Endodermal cell (in vitro differentiated cells): ENCODE measurements around the gene TYROBP. TPM values are rescaled to one million over a fixed set of nuclear protein-coding genes. Genes with fewer than 3 reads are reported as not detected.
A peak's percentile ranks its signal among the peaks of the same experiment; 100 is the strongest.

Source experiments
- DNase-seq: peaks from one replicate; pipeline ENCODE4 v3.0.0-alpha.2; 2017
- H3K27ac ChIP-seq: 2 replicates; pipeline ENCODE4 v1.5.1; 2013; ENCODE audit warnings: mild to moderate bottlenecking, low read depth, low read length, moderate library complexity
- H3K27me3 ChIP-seq: 2 replicates; pipeline ENCODE4 v1.6.1; 2013; ENCODE audit warnings: mild to moderate bottlenecking, low read length, moderate library complexity; ENCODE audit not compliant: insufficient read depth, control insufficient read depth, poor library complexity, severe bottlenecking
- H3K36me3 ChIP-seq: 2 replicates; pipeline ENCODE4 v1.7.0; 2013; ENCODE audit warnings: mild to moderate bottlenecking, low read length, moderate library complexity; ENCODE audit not compliant: control insufficient read depth, insufficient read depth
- H3K4me1 ChIP-seq: one replicate; pipeline ENCODE4 v1.7.0; 2013; ENCODE audit warnings: low read length; ENCODE audit not compliant: control insufficient read depth, insufficient read depth
- H3K4me3 ChIP-seq: 2 replicates; pipeline ENCODE4 v1.5.1; 2013; ENCODE audit warnings: mild to moderate bottlenecking, low read length, moderate library complexity
- H3K9ac ChIP-seq: 2 replicates; pipeline ENCODE4 v1.6.1; 2013; ENCODE audit warnings: mild to moderate bottlenecking, low read length, moderate library complexity; ENCODE audit not compliant: poor library complexity, severe bottlenecking; ENCODE audit errors: extremely low read depth
- H3K9me3 ChIP-seq: 2 replicates; pipeline ENCODE4 v1.6.1; 2013; ENCODE audit warnings: mild to moderate bottlenecking, low read length, moderate library complexity; ENCODE audit not compliant: control insufficient read depth
- H3K27ac Mint-ChIP-seq: 2 replicates; pipeline ENCODE4 v1.8.0; 2020; ENCODE audit warnings: mixed read lengths
- H3K27me3 Mint-ChIP-seq: 2 replicates; pipeline ENCODE4 v1.8.0; 2021; ENCODE audit warnings: mild to moderate bottlenecking, mixed read lengths; ENCODE audit not compliant: insufficient read depth
- H3K36me3 Mint-ChIP-seq: 2 replicates; pipeline ENCODE4 v1.8.0; 2020; ENCODE audit warnings: low read depth, mixed read lengths
- H3K4me1 Mint-ChIP-seq: 2 replicates; pipeline ENCODE4 v1.8.0; 2020; ENCODE audit warnings: mixed read lengths
- H3K4me3 Mint-ChIP-seq: 2 replicates; pipeline ENCODE4 v1.8.0; 2020; ENCODE audit warnings: mild to moderate bottlenecking, moderate library complexity, mixed read lengths
- H3K9me3 Mint-ChIP-seq: 2 replicates; pipeline ENCODE4 v1.8.0; 2020; ENCODE audit warnings: mild to moderate bottlenecking, mixed read lengths
- CTCF ChIP-seq: fragments of 200-600 bp; sonication (generic); conservative IDR thresholded peaks from 2 replicates; pipeline ENCODE4 v1.5.0; 2021; ENCODE audit warnings: antibody characterized with exemption, mild to moderate bottlenecking
- WGBS, 2 experiments: methylation state at CpG; one replicate each; pipeline versions ENCODE4 v1.1.5 to v1.1.7; 2013; ENCODE audit warnings: missing lambda C conversion rate in 2 of 2, mixed read lengths in 1 of 2; ENCODE audit not compliant: insufficient coverage in 1 of 2, insufficient read length in 1 of 2; 5-methylcytosine and 5-hydroxymethylcytosine counted together
- total RNA-seq, 2 donors: library from RNA; stranded (reverse); fragmentation: NEBNext Ultra II Directional in 1 of 2; extraction: Animal tissue kit (Norgen Biotek cat#: 25700) in 1 of 2; gene quantifications; 2 replicates in 1 of 2; 3 replicates in 1 of 2; pipeline ENCODE4 v1.2.1, GENCODE V29; 2021

TYROBP gene
- total RNA-seq, 2 donors from 2014 or later = not detected

GRCh38 chr19:35903550-35904179 lies 4.4 kb downstream of the TYROBP start:
- H3K4me3 ChIP-seq = peak overlapping the region; percentile 60
- Mint-ChIP-seq H3K27me3 (peaks cover 14% of the 10 kb centered on the region), H3K27ac (peak overlapping the region; percentile 71), H3K4me3 (peak overlapping the region; percentile 68), H3K36me3 (peaks cover 1% of the 10 kb centered on the region), H3K4me1 (peaks cover 23% of the 10 kb centered on the region), H3K9me3 (no peaks in the 10 kb centered on the region)
- no peak overlapping the region for H3K9ac ChIP-seq
- H3K4me1 ChIP-seq = peaks cover 6% of the 10 kb centered on the region
- H3K27me3 ChIP-seq = no peaks in the 10 kb centered on the region
- WGBS, 2 experiments = 9 to 13% methylated on average over 14 to 24 of the region's 24 CpGs
- H3K27ac ChIP-seq = no peak overlapping the region
- no peak for TF ChIP-seq CTCF
- DNase-seq = peak; percentile 92
- H3K9me3 ChIP-seq = no peaks in the 10 kb centered on the region
- H3K36me3 ChIP-seq = no peaks in the 10 kb centered on the region

GRCh38 chr19:35902870-35903475 lies 5.1 kb downstream of the TYROBP start:
- Mint-ChIP-seq H3K9me3 (no peaks in the 10 kb centered on the region), H3K27me3 (peaks cover 14% of the 10 kb centered on the region), H3K27ac (peak overlapping the region; percentile 71), H3K36me3 (peaks cover 5% of the 10 kb centered on the region), H3K4me1 (peaks cover 24% of the 10 kb centered on the region), H3K4me3 (peak overlapping the region; percentile 68)
- WGBS, 2 experiments = 79 to 85% methylated on average over 10 of the region's 10 CpGs
- no peak for TF ChIP-seq CTCF
- no peak for DNase-seq
- peak overlapping the region; percentile 60 for H3K4me3 ChIP-seq
- H3K9ac ChIP-seq = no peak overlapping the region
- H3K4me1 ChIP-seq = peaks cover 6% of the 10 kb centered on the region
- no peak overlapping the region for H3K27ac ChIP-seq
- no peaks in the 10 kb centered on the region for H3K9me3 ChIP-seq
- peaks cover 5% of the 10 kb centered on the region for H3K36me3 ChIP-seq
- no peaks in the 10 kb centered on the region for H3K27me3 ChIP-seq

GRCh38 chr19:35901854-35902661 lies 6.0 kb downstream of the TYROBP start, which contains the start of gene HCST:
Gene HCST, plus strand, starts transcription at chr19:35902529. Its CDS starts 65 bp downstream, at chr19:35902594.
- no peak for TF ChIP-seq CTCF
- peaks cover 10% of the 10 kb centered on the region for H3K36me3 Mint-ChIP-seq
- Histone ChIP-seq H3K4me1 (peaks cover 3% of the 10 kb centered on the region), H3K36me3 (peaks cover 14% of the 10 kb centered on the region), H3K4me3 (peak within 1 kb of the TSS; percentile 60), H3K27me3 (no peaks in the 10 kb centered on the region), H3K9ac (no peak within 1 kb of the TSS), H3K27ac (no peak within 1 kb of the TSS), H3K9me3 (no peaks in the 10 kb centered on the region)
- peaks cover 19% of the 10 kb centered on the region for H3K4me1 Mint-ChIP-seq
- DNase-seq = no peak
- H3K4me3 Mint-ChIP-seq = peak within 1 kb of the TSS; percentile 68
- WGBS, 2 experiments = 65 to 78% methylated on average over 3 to 6 of the region's 6 CpGs
- peak within 1 kb of the TSS; percentile 71 for H3K27ac Mint-ChIP-seq
- no peaks in the 10 kb centered on the region for H3K9me3 Mint-ChIP-seq
- H3K27me3 Mint-ChIP-seq = peaks cover 14% of the 10 kb centered on the region
